Common myeloid progenitor, CD34-positive (primary cell): ENCODE measurements around the gene SEMA4B.

Experiments
- CTCF ChIA-PET: fragments of 350-600 bp; sonication (Branson Sonifier 250); formaldehyde crosslinking; loops from one replicate; lab custom pipeline; 2021; ENCODE audit warnings: antibody characterized with exemption; lab: Charles Lee
- POLR2A ChIA-PET: fragments of 350-600 bp; sonication (Branson Sonifier 250); formaldehyde crosslinking; loops from one replicate; lab custom pipeline; 2021; ENCODE audit warnings: antibody characterized with exemption; lab: Charles Lee
- DNase-seq, 3 donors: peaks; one replicate each; pipeline versions ENCODE4 v3.0.0 to v3.0.0-alpha.2; 2013
- H3K27ac ChIP-seq, 2 experiments: 1 replicate in 1 of 2; 2 replicates in 1 of 2; pipeline ENCODE4 v1.7.0; 2013; ENCODE audit warnings: inconsistent platforms in 2 of 2, low read length in 2 of 2, mild to moderate bottlenecking in 2 of 2, low read depth in 1 of 2, moderate library complexity in 1 of 2; ENCODE audit not compliant: severe bottlenecking in 2 of 2, insufficient read depth in 1 of 2, poor library complexity in 1 of 2
- H3K27me3 ChIP-seq, 5 experiments: replicated peaks in 2 of 5; 1 replicate in 3 of 5; 2 replicates in 2 of 5; pipeline versions ENCODE4 v1.6.1 to v1.7.0; 2013; ENCODE audit warnings: low read length in 4 of 5, mild to moderate bottlenecking in 2 of 5, moderate library complexity in 2 of 5, inconsistent platforms in 1 of 5; ENCODE audit not compliant: insufficient read depth in 5 of 5, control insufficient read depth in 4 of 5
- H3K36me3 ChIP-seq, 4 experiments: 1 replicate in 2 of 4; 2 replicates in 2 of 4; pipeline versions ENCODE4 v1.6.1 to v1.7.0; 2013; ENCODE audit warnings: low read length in 3 of 4, control low read depth in 1 of 4, mild to moderate bottlenecking in 1 of 4; ENCODE audit not compliant: control insufficient read depth in 4 of 4, insufficient read depth in 4 of 4
- H3K4me1 ChIP-seq, 4 experiments: 1 replicate in 3 of 4; 2 replicates in 1 of 4; pipeline versions ENCODE4 v1.6.1 to v1.7.1; 2013; ENCODE audit warnings: low read length in 3 of 4, mild to moderate bottlenecking in 3 of 4, control low read depth in 1 of 4, inconsistent platforms in 1 of 4, moderate library complexity in 1 of 4; ENCODE audit not compliant: control insufficient read depth in 4 of 4, insufficient read depth in 4 of 4; ENCODE audit errors: control extremely low read depth in 1 of 4
- H3K4me3 ChIP-seq, 7 experiments: 1 replicate in 4 of 7; 2 replicates in 3 of 7; pipeline versions ENCODE4 v1.5.1 to v1.7.0; 2013; ENCODE audit warnings: mild to moderate bottlenecking in 7 of 7, low read length in 6 of 7, moderate library complexity in 6 of 7, inconsistent platforms in 2 of 7, low read depth in 2 of 7, control low read depth in 1 of 7; ENCODE audit not compliant: insufficient read depth in 4 of 7, control insufficient read depth in 1 of 7; ENCODE audit errors: extremely low read depth in 1 of 7
- H3K9me3 ChIP-seq, 5 experiments: 1 replicate in 4 of 5; 2 replicates in 1 of 5; pipeline versions ENCODE4 v1.6.1 to v1.7.1; 2013; ENCODE audit warnings: low read length in 4 of 5, mild to moderate bottlenecking in 2 of 5, inconsistent platforms in 1 of 5, low read depth in 1 of 5, moderate library complexity in 1 of 5; ENCODE audit not compliant: control insufficient read depth in 4 of 5, insufficient read depth in 2 of 5; ENCODE audit errors: control extremely low read depth in 1 of 5
- WGBS: methylation state at CpG from one replicate; pipeline ENCODE4 v1.1.5; 2013; ENCODE audit not compliant: insufficient coverage; 5-methylcytosine and 5-hydroxymethylcytosine counted together

SEMA4B gene

GRCh38 chr15:90165659-90166489 lies 35.3 kb upstream of the SEMA4B start:
- WGBS: 69% methylated on average over 12 of the region's 14 CpGs
- Histone ChIP-seq H3K27me3 (no peaks in the 10 kb centered on the region), H3K4me1 (no peaks in the 10 kb centered on the region), H3K9me3 (no peaks in the 10 kb centered on the region), H3K27ac (peak overlapping the region in 1 of 2 experiments; percentile 57), H3K36me3 (no peaks in the 10 kb centered on the region), H3K4me3 (no peak overlapping the region)
- DNase-seq: peak in 2 of 3 donors; percentile 23 to 49
- POLR2A ChIA-PET: no interaction called here
- CTCF ChIA-PET: interaction anchor here (0.6 to 1.5 kb wide), 4 partner anchors 19 to 419 kb away, joined by 3 to 5 read pairs (median 4); no protein-coding TSS in a partner anchor

GRCh38 chr15:90167121-90167520 lies 34.0 kb upstream of the SEMA4B start:
- H3K27ac ChIP-seq: no peak overlapping the region
- H3K4me3 ChIP-seq: no peak overlapping the region
- ChIA-PET CTCF (interaction anchor here (0.8 to 1.5 kb wide), 2 partner anchors 48 to 52 kb away, joined by 3 to 5 read pairs; no protein-coding TSS in a partner anchor), POLR2A (no interaction called here)
- 92% methylated on average over 2 of the region's 4 CpGs for WGBS
- DNase-seq: no peak
- H3K9me3 ChIP-seq: no peaks in the 10 kb centered on the region
- no peaks in the 10 kb centered on the region for H3K27me3 ChIP-seq
- no peaks in the 10 kb centered on the region for H3K4me1 ChIP-seq
- H3K36me3 ChIP-seq: no peaks in the 10 kb centered on the region

DNA sequence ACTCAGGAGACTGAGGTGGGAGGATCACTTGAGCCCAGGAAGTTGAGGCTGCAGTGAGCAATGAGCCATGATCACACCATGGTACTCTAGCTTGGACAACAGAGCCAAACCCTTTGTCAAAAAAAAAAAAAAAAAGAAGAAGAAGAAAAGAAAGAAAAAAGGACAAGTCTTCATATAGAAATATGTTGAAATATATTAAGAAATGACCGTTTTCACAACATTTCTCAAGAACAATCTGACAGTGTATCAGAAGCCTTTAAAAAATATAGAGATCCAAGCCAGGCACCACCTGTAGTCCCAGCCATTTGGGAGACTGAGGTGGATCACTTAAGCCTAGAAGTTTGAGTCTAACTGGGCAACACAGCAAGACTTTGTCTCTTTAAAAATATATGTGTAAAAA lies 29.5 kb upstream of the SEMA4B start:
- Histone ChIP-seq H3K9me3 (no peaks in the 10 kb centered on the region), H3K36me3 (no peaks in the 10 kb centered on the region), H3K4me3 (no peak overlapping the region), H3K27me3 (no peaks in the 10 kb centered on the region), H3K27ac (no peak overlapping the region), H3K4me1 (no peaks in the 10 kb centered on the region)
- POLR2A ChIA-PET: no interaction called here
- DNase-seq: no peak
- no CpG with 5 or more reads among the region's 1 CpG for WGBS
- CTCF ChIA-PET: interaction anchor here (1.0 kb wide), 1 partner anchor 49 kb away, joined by 4 read pairs; no protein-coding TSS in a partner anchor

DNA sequence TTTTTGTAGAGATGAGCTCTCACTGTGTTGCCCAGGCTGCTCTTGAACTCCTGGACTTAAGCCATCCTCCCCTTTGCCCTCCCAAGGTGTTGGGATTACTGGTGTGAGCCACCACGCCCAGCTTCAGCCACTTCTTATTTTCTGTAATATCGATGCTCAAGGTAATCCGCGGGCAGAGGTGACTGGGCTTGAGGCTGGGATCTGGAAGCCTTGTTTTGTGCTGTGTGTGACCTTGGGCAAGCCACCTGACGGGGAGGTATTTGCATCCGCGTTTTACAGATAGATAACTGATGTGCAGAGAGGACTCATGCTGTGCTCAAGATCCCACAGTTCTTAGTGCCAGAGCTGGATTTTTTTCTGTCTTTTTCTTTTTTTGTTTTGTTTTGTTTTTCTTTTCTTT lies 27.8 kb upstream of the SEMA4B start:
- WGBS: 93% methylated on average over 7 of the region's 7 CpGs
- Histone ChIP-seq H3K36me3 (no peaks in the 10 kb centered on the region), H3K27ac (no peak overlapping the region), H3K27me3 (no peaks in the 10 kb centered on the region), H3K9me3 (no peaks in the 10 kb centered on the region), H3K4me1 (no peaks in the 10 kb centered on the region), H3K4me3 (no peak overlapping the region)
- no peak for DNase-seq
- ChIA-PET CTCF (interaction anchor here (1.4 kb wide), 1 partner anchor 14 kb away, joined by 4 read pairs; no protein-coding TSS in a partner anchor), POLR2A (no interaction called here)

GRCh38 chr15:90174140-90174875 lies 26.8 kb upstream of the SEMA4B start:
- ChIA-PET CTCF (interaction anchor here (0.6 kb wide), 1 partner anchor 10 kb away, joined by 3 read pairs; no protein-coding TSS in a partner anchor), POLR2A (no interaction called here)
- 96% methylated on average over 13 of the region's 25 CpGs for WGBS
- Histone ChIP-seq H3K36me3 (no peaks in the 10 kb centered on the region), H3K9me3 (no peaks in the 10 kb centered on the region), H3K27me3 (no peaks in the 10 kb centered on the region), H3K4me1 (peaks cover 0 to 6% (median 0%) of the 10 kb centered on the region in 4 experiments), H3K4me3 (no peak overlapping the region), H3K27ac (no peak overlapping the region)
- no peak for DNase-seq

DNA sequence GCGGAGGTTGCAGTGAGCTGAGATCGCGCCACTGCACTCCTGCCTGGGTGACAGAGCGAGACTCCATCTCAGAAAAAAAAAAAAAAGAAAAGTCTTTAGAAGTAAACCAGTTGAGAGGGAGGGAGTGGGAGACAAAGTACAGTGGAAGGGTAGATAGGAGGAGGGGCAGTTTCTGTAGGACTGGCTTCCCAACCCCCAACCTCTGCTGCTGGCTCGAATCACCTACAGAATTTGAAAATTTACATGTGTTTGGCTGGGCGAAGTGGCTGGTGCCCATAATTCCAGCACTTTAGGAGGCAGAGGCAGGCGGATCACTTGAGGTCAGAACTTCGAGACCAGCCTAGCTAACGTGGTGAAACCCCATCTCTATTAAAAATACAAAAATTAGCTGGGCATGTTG lies 24.1 kb upstream of the SEMA4B start:
- CTCF ChIA-PET: no interaction called here
- 90% methylated on average over 6 of the region's 9 CpGs for WGBS
- DNase-seq: no peak

More for the DNA sequence above, 24.1 kb upstream of the SEMA4B start:
- H3K4me1 ChIP-seq: peaks cover 0 to 6% (median 0%) of the 10 kb centered on the region in 4 experiments
- no peak overlapping the region for H3K27ac ChIP-seq
- no peak overlapping the region for H3K4me3 ChIP-seq
- POLR2A ChIA-PET: no interaction called here
- no peaks in the 10 kb centered on the region for H3K27me3 ChIP-seq
- H3K9me3 ChIP-seq: no peaks in the 10 kb centered on the region
- no peaks in the 10 kb centered on the region for H3K36me3 ChIP-seq
